HG02642 (cell line): ENCODE data around the gene STX10.

Source experiments
- ATAC-seq: cut with Tn5 transposase; IDR thresholded peaks from one replicate; pipeline ENCODE4 v1.9.1; 2021; ENCODE audit warnings: mild to moderate bottlenecking; ENCODE audit not compliant: unreplicated experiment, poor library complexity

Gene STX10

GRCh38 chr19:13102666-13103580 is 47.3 kb downstream of the STX10 start, which contains the start of gene LYL1:
Gene LYL1 (minus strand): TSS chr19:13102858. CDS start chr19:13101171, 1,687 bp downstream.
- ATAC-seq, result peak; percentile 43

GRCh38 chr19:13102416-13102665 is 47.8 kb downstream of the STX10 start:
- peak; percentile 1 for ATAC-seq

GRCh38 chr19:13101590-13102415 is 48.4 kb downstream of the STX10 start:
- ATAC-seq, result no peak

- ATAC-seq, result no peak
Measured at GRCh38 chr19:13100841-13101589, 49.2 kb downstream of the STX10 start.

GRCh38 chr19:13100031-13100588 is 50.1 kb downstream of the STX10 start:
- no peak for ATAC-seq

GRCh38 chr19:13099073-13099999 is 50.8 kb downstream of the STX10 start:
- ATAC-seq, result no peak

- no peak for ATAC-seq
Measured at GRCh38 chr19:13098277-13099072, 51.7 kb downstream of the STX10 start.

GRCh38 chr19:13097463-13098258 is 52.5 kb downstream of the STX10 start:
- ATAC-seq, result no peak

GRCh38 chr19:13097033-13097462 is 53.1 kb downstream of the STX10 start:
- no peak for ATAC-seq

GRCh38 chr19:13095934-13096927 is 53.9 kb downstream of the STX10 start:
- no peak for ATAC-seq

GRCh38 chr19:13095393-13095784 is 54.8 kb downstream of the STX10 start:
- no peak for ATAC-seq

- no peak for ATAC-seq
Measured at GRCh38 chr19:13094771-13095392, 55.3 kb downstream of the STX10 start.

GRCh38 chr19:13094106-13094504 is 56.1 kb downstream of the STX10 start:
- ATAC-seq, result no peak
